Natural killer cell (primary cell): ENCODE data around the gene ARPP21. TPM values are rescaled to one million over a fixed set of nuclear protein-coding genes. Genes with fewer than 3 reads are reported as not detected.

Source experiments
- ATAC-seq, 3 donors: fragments of 150-1000 bp in 2 of 3; fragments of 200-7000 bp in 1 of 3; cut with Tn5 transposase; 1 replicate in 1 of 3; 2 replicates in 2 of 3; pipeline ENCODE4 v1.10.0; 2021; ENCODE audit warnings: mild to moderate bottlenecking in 2 of 3, moderate library complexity in 2 of 3
- DNase-seq, 2 donors: peaks; one replicate each; pipeline versions ENCODE4 v3.0.0 to v3.0.0-alpha.2; 2013 to 2021; ENCODE audit warnings: mixed read lengths in 1 of 2
- H3K27ac ChIP-seq: one replicate; pipeline ENCODE4 v1.5.1; 2013; ENCODE audit warnings: mild to moderate bottlenecking, low read length
- H3K27me3 ChIP-seq: one replicate; pipeline ENCODE4 v1.6.1; 2013; ENCODE audit warnings: low read length; ENCODE audit not compliant: control insufficient read depth, insufficient read depth
- H3K36me3 ChIP-seq: one replicate; pipeline ENCODE4 v1.6.1; 2013; ENCODE audit warnings: low read length; ENCODE audit not compliant: control insufficient read depth, insufficient read depth
- H3K4me1 ChIP-seq: one replicate; pipeline ENCODE4 v1.6.1; 2013; ENCODE audit warnings: low read length; ENCODE audit not compliant: control insufficient read depth, insufficient read depth
- H3K4me3 ChIP-seq: one replicate; pipeline ENCODE4 v1.5.1; 2013; ENCODE audit warnings: low read length
- H3K9me3 ChIP-seq: one replicate; pipeline ENCODE4 v1.6.1; 2013; ENCODE audit warnings: low read length; ENCODE audit not compliant: control insufficient read depth, insufficient read depth
- H3K27ac Mint-ChIP-seq, 2 donors: one replicate each; pipeline ENCODE4 v1.8.0; 2022; ENCODE audit warnings: mild to moderate bottlenecking in 2 of 2, mixed read lengths in 2 of 2, moderate library complexity in 1 of 2
- H3K27me3 Mint-ChIP-seq, 2 donors: one replicate each; pipeline ENCODE4 v1.8.0; 2022; ENCODE audit warnings: low read depth in 2 of 2, mixed read lengths in 2 of 2
- H3K36me3 Mint-ChIP-seq: one replicate; pipeline ENCODE4 v1.8.0; 2022; ENCODE audit warnings: mixed read lengths
- H3K4me1 Mint-ChIP-seq, 2 donors: one replicate each; pipeline ENCODE4 v1.8.0; 2022; ENCODE audit warnings: mixed read lengths in 2 of 2
- H3K4me3 Mint-ChIP-seq: one replicate; pipeline ENCODE4 v1.8.0; 2022; ENCODE audit warnings: mild to moderate bottlenecking, moderate library complexity, mixed read lengths
- H3K9me3 Mint-ChIP-seq, 2 donors: one replicate each; pipeline ENCODE4 v1.8.0; 2022; ENCODE audit warnings: mixed read lengths in 2 of 2
- WGBS: methylation state at CpG from one replicate; pipeline ENCODE4 v1.1.7; 2013; ENCODE audit warnings: missing lambda C conversion rate; ENCODE audit not compliant: insufficient coverage; 5-methylcytosine and 5-hydroxymethylcytosine counted together
- intact Hi-C: fragments of 100-400 bp; cut with micrococcal nuclease; formaldehyde crosslinking; loops from one replicate; pipeline ENCODE4 v1.14.2; 2022
- total RNA-seq, 4 donors: library from RNA; stranded (reverse); fragments of 120-200 nt in 1 of 4; gene quantifications; one replicate each; pipeline versions ENCODE4 v1.2.3 to v1.2.4, GENCODE V29; 2013 to 2022
- TF ChIP-seq, protein P1 (sequence below): fragments of 200-600 bp; IDR thresholded peaks from one replicate; pipeline ENCODE4 v1.8.0; 2022; ENCODE audit warnings: antibody characterized with exemption

Gene ARPP21
- total RNA-seq, 3 donors from 2014 or later (not counting 1 experiment from before 2014, with no cell fraction given) = not detected

DNA sequence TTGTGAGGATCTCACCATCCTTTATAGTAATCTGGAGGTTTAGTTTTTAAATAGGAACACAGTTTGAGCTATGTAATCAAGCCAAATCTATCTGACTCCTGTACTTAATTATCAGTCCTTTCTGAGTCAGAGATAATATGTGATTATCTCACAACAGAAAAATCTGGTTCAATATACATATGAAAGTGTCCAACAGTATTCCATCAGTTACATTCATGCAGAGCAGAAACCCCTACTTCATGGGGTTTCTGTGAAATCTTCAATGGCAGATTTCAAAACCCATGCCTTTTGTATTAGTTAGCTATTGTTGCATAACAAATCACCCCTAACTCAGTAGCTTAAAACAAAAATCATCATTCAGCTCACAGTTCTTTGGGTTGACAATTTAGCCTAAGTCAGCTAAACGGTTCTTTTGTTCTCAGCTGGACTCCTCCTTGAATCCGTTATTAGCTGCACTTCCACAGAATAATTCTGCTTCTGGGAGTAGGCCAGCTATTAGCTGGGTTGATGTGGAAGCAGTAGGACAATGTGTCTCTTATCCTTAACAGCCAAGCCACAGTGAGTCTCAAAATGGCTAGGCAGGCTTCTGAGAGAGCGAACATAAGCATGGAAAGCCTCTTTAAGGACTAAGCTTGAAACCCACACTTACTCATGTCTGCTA is 42.9 kb upstream of the ARPP21 start:
- intact Hi-C loops = no loop called here
- H3K27ac ChIP-seq = no peak overlapping the region
- H3K9me3 Mint-ChIP-seq = peaks cover 8 to 13% of the 10 kb centered on the region in 2 donors
- no peak overlapping the region for H3K27ac Mint-ChIP-seq
- no peaks in the 10 kb centered on the region for H3K4me1 Mint-ChIP-seq
- no peak overlapping the region for H3K4me3 ChIP-seq
- H3K27me3 Mint-ChIP-seq = no peaks in the 10 kb centered on the region
- no peaks in the 10 kb centered on the region for H3K9me3 ChIP-seq
- TF ChIP-seq, protein P1, sequence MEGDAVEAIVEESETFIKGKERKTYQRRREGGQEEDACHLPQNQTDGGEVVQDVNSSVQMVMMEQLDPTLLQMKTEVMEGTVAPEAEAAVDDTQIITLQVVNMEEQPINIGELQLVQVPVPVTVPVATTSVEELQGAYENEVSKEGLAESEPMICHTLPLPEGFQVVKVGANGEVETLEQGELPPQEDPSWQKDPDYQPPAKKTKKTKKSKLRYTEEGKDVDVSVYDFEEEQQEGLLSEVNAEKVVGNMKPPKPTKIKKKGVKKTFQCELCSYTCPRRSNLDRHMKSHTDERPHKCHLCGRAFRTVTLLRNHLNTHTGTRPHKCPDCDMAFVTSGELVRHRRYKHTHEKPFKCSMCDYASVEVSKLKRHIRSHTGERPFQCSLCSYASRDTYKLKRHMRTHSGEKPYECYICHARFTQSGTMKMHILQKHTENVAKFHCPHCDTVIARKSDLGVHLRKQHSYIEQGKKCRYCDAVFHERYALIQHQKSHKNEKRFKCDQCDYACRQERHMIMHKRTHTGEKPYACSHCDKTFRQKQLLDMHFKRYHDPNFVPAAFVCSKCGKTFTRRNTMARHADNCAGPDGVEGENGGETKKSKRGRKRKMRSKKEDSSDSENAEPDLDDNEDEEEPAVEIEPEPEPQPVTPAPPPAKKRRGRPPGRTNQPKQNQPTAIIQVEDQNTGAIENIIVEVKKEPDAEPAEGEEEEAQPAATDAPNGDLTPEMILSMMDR = no peak
- no peaks in the 10 kb centered on the region for H3K4me1 ChIP-seq
- H3K4me3 Mint-ChIP-seq = no peak overlapping the region
- ATAC-seq (no peak), DNase-seq (no peak)
- H3K27me3 ChIP-seq = no peaks in the 10 kb centered on the region
- H3K36me3 ChIP-seq = no peaks in the 10 kb centered on the region
- H3K36me3 Mint-ChIP-seq = peaks cover 8% of the 10 kb centered on the region
- 63% methylated on average over 3 of the region's 3 CpGs for WGBS

DNA sequence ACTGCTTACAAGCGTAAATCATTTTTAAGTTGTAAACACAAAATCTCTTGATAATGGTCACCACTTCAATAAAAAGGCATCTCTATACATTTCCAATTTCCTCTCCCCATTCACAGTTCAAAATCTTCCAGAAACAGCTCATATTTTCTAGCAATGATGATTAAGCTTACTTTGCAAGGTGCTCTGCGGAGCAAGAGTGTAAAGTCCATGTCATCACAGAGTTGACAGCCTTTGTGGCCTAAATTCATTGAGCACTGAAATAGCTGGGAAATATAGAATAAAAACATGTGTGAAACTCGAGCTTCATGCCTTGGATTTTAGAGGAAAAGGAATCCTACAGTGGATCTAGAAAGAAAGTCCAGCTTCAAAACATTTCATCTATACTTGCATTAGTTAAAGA is 41.8 kb upstream of the ARPP21 start:
- no peak for DNase-seq
- H3K27me3 ChIP-seq = no peaks in the 10 kb centered on the region
- intact Hi-C loops = no loop called here
- Mint-ChIP-seq H3K36me3 (peaks cover 2% of the 10 kb centered on the region), H3K27ac (no peak overlapping the region), H3K4me1 (no peaks in the 10 kb centered on the region), H3K9me3 (peaks cover 10% of the 10 kb centered on the region in 2 donors), H3K4me3 (no peak overlapping the region), H3K27me3 (no peaks in the 10 kb centered on the region)
- no peaks in the 10 kb centered on the region for H3K9me3 ChIP-seq
- no peaks in the 10 kb centered on the region for H3K4me1 ChIP-seq
- WGBS = 73% methylated on average over 3 of the region's 3 CpGs
- ATAC-seq = no peak
- TF ChIP-seq, protein P1 = no peak
- no peak overlapping the region for H3K4me3 ChIP-seq
- H3K27ac ChIP-seq = no peak overlapping the region
- H3K36me3 ChIP-seq = no peaks in the 10 kb centered on the region

DNA sequence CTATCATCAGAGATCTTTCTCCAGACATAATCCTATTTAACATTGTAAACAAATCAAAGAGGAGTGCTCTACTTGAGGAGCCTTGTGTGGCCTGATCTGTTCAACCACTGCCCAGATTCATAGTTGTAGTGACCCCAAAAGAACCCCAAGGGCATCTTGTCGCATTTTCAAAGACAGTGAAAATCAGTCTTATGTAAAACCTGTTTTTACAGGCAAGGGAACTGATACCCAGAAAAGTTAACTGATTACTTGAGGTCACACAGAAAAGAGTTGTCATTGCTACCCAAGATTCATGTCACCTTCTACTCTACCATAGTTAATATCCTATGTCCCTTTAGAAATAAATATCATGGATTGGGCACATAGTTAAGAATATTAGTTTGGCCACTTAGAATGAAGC is 40.5 kb upstream of the ARPP21 start:
- Histone ChIP-seq H3K27me3 (no peaks in the 10 kb centered on the region), H3K4me1 (no peaks in the 10 kb centered on the region), H3K27ac (no peak overlapping the region), H3K4me3 (no peak overlapping the region), H3K9me3 (no peaks in the 10 kb centered on the region), H3K36me3 (no peaks in the 10 kb centered on the region)
- ATAC-seq (no peak), DNase-seq (no peak)
- intact Hi-C loops = no loop called here
- no peaks in the 10 kb centered on the region for H3K27me3 Mint-ChIP-seq
- H3K27ac Mint-ChIP-seq = no peak overlapping the region
- TF ChIP-seq, protein P1 = no peak
- WGBS = 80% methylated on average over 1 of the region's 1 CpG
- H3K36me3 Mint-ChIP-seq = no peaks in the 10 kb centered on the region
- no peaks in the 10 kb centered on the region for H3K4me1 Mint-ChIP-seq
- peaks cover 6 to 8% of the 10 kb centered on the region in 2 donors for H3K9me3 Mint-ChIP-seq
- no peak overlapping the region for H3K4me3 Mint-ChIP-seq

DNA sequence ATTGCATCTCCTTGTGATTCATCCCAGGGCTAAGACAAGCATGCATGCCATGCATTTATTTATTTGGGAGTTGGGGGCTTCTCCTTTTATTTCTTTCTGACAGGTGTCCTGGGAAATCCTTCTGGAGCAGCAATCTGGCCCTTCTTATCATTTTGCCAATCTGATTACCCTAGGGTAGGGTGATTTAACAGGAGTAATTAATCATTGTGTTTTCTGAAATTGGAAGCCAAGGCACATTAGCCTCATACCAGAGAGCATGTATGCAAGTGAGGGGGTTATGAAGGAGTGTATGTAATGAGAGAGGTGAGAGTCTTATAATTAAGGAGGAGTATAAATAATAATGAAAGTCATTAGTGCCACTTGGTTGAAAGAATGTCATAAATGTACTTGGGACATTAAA is 37.4 kb upstream of the ARPP21 start:
- no peaks in the 10 kb centered on the region for H3K27me3 ChIP-seq
- H3K9me3 Mint-ChIP-seq = peaks cover 5 to 7% of the 10 kb centered on the region in 2 donors
- H3K36me3 ChIP-seq = no peaks in the 10 kb centered on the region
- H3K9me3 ChIP-seq = no peaks in the 10 kb centered on the region
- no peaks in the 10 kb centered on the region for H3K4me1 ChIP-seq
- intact Hi-C loops = no loop called here
- H3K27ac ChIP-seq = no peak overlapping the region
- no peaks in the 10 kb centered on the region for H3K27me3 Mint-ChIP-seq
- no peak overlapping the region for H3K4me3 ChIP-seq
- TF ChIP-seq, protein P1 = no peak
- no peak overlapping the region for H3K27ac Mint-ChIP-seq
- no peak overlapping the region for H3K4me3 Mint-ChIP-seq
- DNase-seq (no peak), ATAC-seq (no peak)
- H3K4me1 Mint-ChIP-seq = no peaks in the 10 kb centered on the region
- no peaks in the 10 kb centered on the region for H3K36me3 Mint-ChIP-seq
